ENCODE data around the gene KCNMB2. TPM values are rescaled to one million over a fixed set of nuclear protein-coding genes. Genes with fewer than 3 reads are reported as not detected.

The KCNMB2 gene
- polyA plus RNA-seq, 1 of the 3 experiments (the other 2 are of a cell fraction): not detected

- TF ChIP-seq NRF1 (IDR thresholded peaks at IDR 0.05; ENCODE audit: low read depth, low read length) (no peak), USF1 (IDR thresholded peaks at IDR 0.05; ENCODE audit: borderline replicate concordance, low read depth) (no peak), EP300 (IDR thresholded peaks at IDR 0.05; ENCODE audit: borderline replicate concordance in 1 of 2, low read depth in 1 of 2, low read length in 1 of 2) (no peak), FOSL2 (IDR thresholded peaks at IDR 0.05; ENCODE audit: borderline replicate concordance, low read depth) (no peak)
- TF ChIP-seq, protein P1, sequence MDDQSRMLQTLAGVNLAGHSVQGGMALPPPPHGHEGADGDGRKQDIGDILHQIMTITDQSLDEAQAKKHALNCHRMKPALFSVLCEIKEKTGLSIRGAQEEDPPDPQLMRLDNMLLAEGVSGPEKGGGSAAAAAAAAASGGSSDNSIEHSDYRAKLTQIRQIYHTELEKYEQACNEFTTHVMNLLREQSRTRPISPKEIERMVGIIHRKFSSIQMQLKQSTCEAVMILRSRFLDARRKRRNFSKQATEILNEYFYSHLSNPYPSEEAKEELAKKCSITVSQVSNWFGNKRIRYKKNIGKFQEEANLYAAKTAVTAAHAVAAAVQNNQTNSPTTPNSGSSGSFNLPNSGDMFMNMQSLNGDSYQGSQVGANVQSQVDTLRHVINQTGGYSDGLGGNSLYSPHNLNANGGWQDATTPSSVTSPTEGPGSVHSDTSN (IDR thresholded peaks at IDR 0.05): no peak
- TF ChIP-seq, protein P2, sequence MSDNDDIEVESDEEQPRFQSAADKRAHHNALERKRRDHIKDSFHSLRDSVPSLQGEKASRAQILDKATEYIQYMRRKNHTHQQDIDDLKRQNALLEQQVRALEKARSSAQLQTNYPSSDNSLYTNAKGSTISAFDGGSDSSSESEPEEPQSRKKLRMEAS (IDR thresholded peaks at IDR 0.05; ENCODE audit: low read depth): no peak
- no peaks in the 10 kb centered on the region for H3K27me3 ChIP-seq (ENCODE audit: insufficient read depth)
- no peak overlapping the region for H3K27ac ChIP-seq (ENCODE audit: low read depth in 2 of 2, low read length in 1 of 2)
- H3K79me2 ChIP-seq (ENCODE audit: insufficient read depth): no peaks in the 10 kb centered on the region
- H3K9me3 ChIP-seq: no peaks in the 10 kb centered on the region
- H3K4me2 ChIP-seq: no peak overlapping the region
- ChIA-PET POLR2A (no interaction called here), CTCF (no interaction called here)
- 63% methylated on average over 5 of the region's 5 CpGs for WGBS (ENCODE audit: low lambda C conversion rate)
- H3F3A ChIP-seq (replicated peaks; ENCODE audit: insufficient read depth): no peaks in the 10 kb centered on the region
- H3K36me3 ChIP-seq (replicated peaks in 1 of 2; ENCODE audit: control insufficient read depth in 1 of 2, insufficient read depth in 2 of 2, low read length in 1 of 2): no peaks in the 10 kb centered on the region
- no peak overlapping the region for H3K4me3 ChIP-seq (ENCODE audit: low read depth in 2 of 2, low read length in 1 of 2)
- no peak overlapping the region for H2AFZ ChIP-seq (ENCODE audit: low read depth)
- no peak for DNase-seq
- no peaks in the 10 kb centered on the region for H3K9me2 ChIP-seq
- no peak overlapping the region for H3K9ac ChIP-seq
- H3K4me1 ChIP-seq (ENCODE audit: control insufficient read depth in 1 of 2, insufficient read depth in 2 of 2, low read depth in 1 of 2, low read length in 1 of 2): peaks cover 0 to 8% of the 10 kb centered on the region in 2 experiments; a peak in 1 of 4 replicates
- no peaks in the 10 kb centered on the region for H4K20me1 ChIP-seq (ENCODE audit: insufficient read depth)
Observed at GRCh38 chr3:178584722-178585380, 48.6 kb downstream of the KCNMB2 start.

GRCh38 chr3:178585454-178585853, 49.2 kb downstream of the KCNMB2 start:
- no peaks in the 10 kb centered on the region for H3K27me3 ChIP-seq (ENCODE audit: insufficient read depth)
- no peaks in the 10 kb centered on the region for H4K20me1 ChIP-seq (ENCODE audit: insufficient read depth)
- peaks cover 0 to 8% of the 10 kb centered on the region in 2 experiments; a peak in 1 of 4 replicates for H3K4me1 ChIP-seq (ENCODE audit: control insufficient read depth in 1 of 2, insufficient read depth in 2 of 2, low read depth in 1 of 2, low read length in 1 of 2)
- no peaks in the 10 kb centered on the region for H3F3A ChIP-seq (replicated peaks; ENCODE audit: insufficient read depth)
- ChIA-PET CTCF (no interaction called here), POLR2A (no interaction called here)
- H3K9me2 ChIP-seq: no peaks in the 10 kb centered on the region
- H3K9me3 ChIP-seq: no peaks in the 10 kb centered on the region
- no peak overlapping the region for H3K9ac ChIP-seq
- H3K27ac ChIP-seq (ENCODE audit: low read depth in 2 of 2, low read length in 1 of 2): no peak overlapping the region
- 9% methylated on average over 1 of the region's 1 CpG for WGBS (ENCODE audit: low lambda C conversion rate)
- no peaks in the 10 kb centered on the region for H3K36me3 ChIP-seq (replicated peaks in 1 of 2; ENCODE audit: control insufficient read depth in 1 of 2, insufficient read depth in 2 of 2, low read length in 1 of 2)
- H3K79me2 ChIP-seq (ENCODE audit: insufficient read depth): no peaks in the 10 kb centered on the region
- DNase-seq: peak; percentile 6
- H2AFZ ChIP-seq (ENCODE audit: low read depth): no peak overlapping the region
- no peak overlapping the region for H3K4me2 ChIP-seq
- H3K4me3 ChIP-seq (ENCODE audit: low read depth in 2 of 2, low read length in 1 of 2): no peak overlapping the region
- TF ChIP-seq EZH2phosphoT487 (IDR thresholded peaks at IDR 0.05; ENCODE audit: borderline replicate concordance, low read depth) (no peak), FOXM1 (IDR thresholded peaks at IDR 0.05; ENCODE audit: low read depth) (no peak), YY1 (IDR thresholded peaks at IDR 0.05; ENCODE audit: low read depth) (no peak), GABPA (IDR thresholded peaks at IDR 0.05; ENCODE audit: low read depth) (no peak), SMC3 (IDR thresholded peaks at IDR 0.05; ENCODE audit: low read depth, low read length) (no peak), TCF12 (IDR thresholded peaks at IDR 0.05) (no peak), NRF1 (IDR thresholded peaks at IDR 0.05; ENCODE audit: low read depth, low read length) (no peak), ZBTB33 (IDR thresholded peaks at IDR 0.05; ENCODE audit: borderline replicate concordance, low read depth) (no peak), FOXJ3 (CRISPR knock-in tag; IDR thresholded peaks at IDR 0.05) (no peak), MXI1 (IDR thresholded peaks at IDR 0.05; ENCODE audit: low read depth, low read length) (no peak), CHD2 (IDR thresholded peaks at IDR 0.05; ENCODE audit: low read length, partially characterized antibody) (no peak), RAD21 (IDR thresholded peaks at IDR 0.05; ENCODE audit: low read length) (no peak), MEF2A (IDR thresholded peaks at IDR 0.05; ENCODE audit: borderline replicate concordance, low read depth) (no peak), SIN3A (IDR thresholded peaks at IDR 0.05; ENCODE audit: borderline replicate concordance, low read depth, low read length) (no peak)
- TF ChIP-seq, protein P3, sequence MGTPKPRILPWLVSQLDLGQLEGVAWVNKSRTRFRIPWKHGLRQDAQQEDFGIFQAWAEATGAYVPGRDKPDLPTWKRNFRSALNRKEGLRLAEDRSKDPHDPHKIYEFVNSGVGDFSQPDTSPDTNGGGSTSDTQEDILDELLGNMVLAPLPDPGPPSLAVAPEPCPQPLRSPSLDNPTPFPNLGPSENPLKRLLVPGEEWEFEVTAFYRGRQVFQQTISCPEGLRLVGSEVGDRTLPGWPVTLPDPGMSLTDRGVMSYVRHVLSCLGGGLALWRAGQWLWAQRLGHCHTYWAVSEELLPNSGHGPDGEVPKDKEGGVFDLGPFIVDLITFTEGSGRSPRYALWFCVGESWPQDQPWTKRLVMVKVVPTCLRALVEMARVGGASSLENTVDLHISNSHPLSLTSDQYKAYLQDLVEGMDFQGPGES (IDR thresholded peaks at IDR 0.05; ENCODE audit: low read depth, low read length): no peak
- TF ChIP-seq, protein P2 (IDR thresholded peaks at IDR 0.05; ENCODE audit: low read depth): no peak
- TF ChIP-seq, protein P1 (IDR thresholded peaks at IDR 0.05): no peak

Data from SK-N-SH (cell line).